ENCODE data around the gene NSUN4. TPM values are rescaled to one million over a fixed set of nuclear protein-coding genes. Genes with fewer than 3 reads are reported as not detected.
"Not testable (repeated sequence)": the region's sequence is repeated elsewhere in the genome, so short reads cannot be mapped to it uniquely, and the experiment has no call there.

The NSUN4 gene
- total RNA-seq, 2 donors from 2014 or later: 24.0 to 43.8 TPM

GRCh38 chr1:46315669-46316403, 24.8 kb upstream of the NSUN4 start:
- no peaks in the 10 kb centered on the region for H3K4me1 Mint-ChIP-seq (ENCODE audit: low read depth in 2 of 2)
- ATAC-seq (no peak), DNase-seq (ENCODE audit: low spot score) (no peak)
- H3K4me3 Mint-ChIP-seq: no peak overlapping the region
- peaks cover 11% of the 10 kb centered on the region for H3K36me3 Mint-ChIP-seq
- no peaks in the 10 kb centered on the region for H3K9me3 Mint-ChIP-seq
- no peaks in the 10 kb centered on the region for H3K27me3 Mint-ChIP-seq
- H3K27ac Mint-ChIP-seq: no peak overlapping the region

- Mint-ChIP-seq H3K4me3 (no peak overlapping the region), H3K27ac (no peak overlapping the region), H3K27me3 (no peaks in the 10 kb centered on the region), H3K9me3 (no peaks in the 10 kb centered on the region), H3K4me1 (ENCODE audit: low read depth in 2 of 2) (no peaks in the 10 kb centered on the region), H3K36me3 (peaks cover 11% of the 10 kb centered on the region)
- no peak for DNase-seq (ENCODE audit: low spot score)
- no peak for ATAC-seq
These were observed 23.3 kb upstream of the NSUN4 start for GRCh38 chr1:46317323-46317722.

- H3K36me3 Mint-ChIP-seq; H3K4me1 Mint-ChIP-seq (ENCODE audit: low read depth in 2 of 2); H3K27ac Mint-ChIP-seq; ATAC-seq; H3K4me3 Mint-ChIP-seq; H3K27me3 Mint-ChIP-seq; DNase-seq (ENCODE audit: low spot score); H3K9me3 Mint-ChIP-seq: not testable (repeated sequence)
These were observed 21.3 kb upstream of the NSUN4 start for GRCh38 chr1:46319301-46319700.

- H3K36me3 Mint-ChIP-seq; H3K27me3 Mint-ChIP-seq; H3K4me3 Mint-ChIP-seq; H3K4me1 Mint-ChIP-seq (ENCODE audit: low read depth in 2 of 2); H3K9me3 Mint-ChIP-seq; ATAC-seq; H3K27ac Mint-ChIP-seq; DNase-seq (ENCODE audit: low spot score): not testable (repeated sequence)
These were observed 20.4 kb upstream of the NSUN4 start for GRCh38 chr1:46319960-46320914.

- not testable (repeated sequence) for H3K36me3 Mint-ChIP-seq; ATAC-seq; H3K27me3 Mint-ChIP-seq; H3K9me3 Mint-ChIP-seq; H3K4me3 Mint-ChIP-seq; H3K4me1 Mint-ChIP-seq (ENCODE audit: low read depth in 2 of 2); H3K27ac Mint-ChIP-seq; DNase-seq (ENCODE audit: low spot score)
These were observed 18.4 kb upstream of the NSUN4 start for GRCh38 chr1:46322191-46322590.

- H3K4me1 Mint-ChIP-seq (ENCODE audit: low read depth in 2 of 2); H3K27me3 Mint-ChIP-seq; H3K36me3 Mint-ChIP-seq; DNase-seq (ENCODE audit: low spot score); H3K9me3 Mint-ChIP-seq; ATAC-seq; H3K27ac Mint-ChIP-seq; H3K4me3 Mint-ChIP-seq: not testable (repeated sequence)
These were observed 15.1 kb upstream of the NSUN4 start for GRCh38 chr1:46325285-46326076.

GRCh38 chr1:46328182-46328581, 12.4 kb upstream of the NSUN4 start:
- H3K9me3 Mint-ChIP-seq; DNase-seq (ENCODE audit: low spot score); H3K27ac Mint-ChIP-seq; H3K27me3 Mint-ChIP-seq; ATAC-seq; H3K4me3 Mint-ChIP-seq; H3K4me1 Mint-ChIP-seq (ENCODE audit: low read depth in 2 of 2); H3K36me3 Mint-ChIP-seq: not testable (repeated sequence)

GRCh38 chr1:46329807-46330206, 10.8 kb upstream of the NSUN4 start:
- not testable (repeated sequence) for H3K27ac Mint-ChIP-seq; H3K4me1 Mint-ChIP-seq (ENCODE audit: low read depth in 2 of 2); H3K4me3 Mint-ChIP-seq; H3K9me3 Mint-ChIP-seq; DNase-seq (ENCODE audit: low spot score); ATAC-seq; H3K36me3 Mint-ChIP-seq; H3K27me3 Mint-ChIP-seq

GRCh38 chr1:46330381-46330780, 10.2 kb upstream of the NSUN4 start:
- not testable (repeated sequence) for H3K36me3 Mint-ChIP-seq; ATAC-seq; H3K4me1 Mint-ChIP-seq (ENCODE audit: low read depth in 2 of 2); H3K27ac Mint-ChIP-seq; H3K4me3 Mint-ChIP-seq; H3K9me3 Mint-ChIP-seq; H3K27me3 Mint-ChIP-seq; DNase-seq (ENCODE audit: low spot score)

GRCh38 chr1:46331786-46332540, 8.6 kb upstream of the NSUN4 start:
- not testable (repeated sequence) for H3K27ac Mint-ChIP-seq; H3K36me3 Mint-ChIP-seq; H3K9me3 Mint-ChIP-seq; ATAC-seq; H3K4me1 Mint-ChIP-seq (ENCODE audit: low read depth in 2 of 2); DNase-seq (ENCODE audit: low spot score); H3K27me3 Mint-ChIP-seq; H3K4me3 Mint-ChIP-seq

- H3K4me3 Mint-ChIP-seq: no peak overlapping the region
- H3K27me3 Mint-ChIP-seq: no peaks in the 10 kb centered on the region
- H3K27ac Mint-ChIP-seq: no peak overlapping the region
- H3K36me3 Mint-ChIP-seq: no peaks in the 10 kb centered on the region
- H3K4me1 Mint-ChIP-seq (ENCODE audit: low read depth in 2 of 2): no peaks in the 10 kb centered on the region
- no peaks in the 10 kb centered on the region for H3K9me3 Mint-ChIP-seq
- DNase-seq (ENCODE audit: low spot score) (no peak), ATAC-seq (no peak)
These were observed 7.1 kb upstream of the NSUN4 start for GRCh38 chr1:46333300-46334029.

- Mint-ChIP-seq H3K27ac (no peak overlapping the region), H3K36me3 (no peaks in the 10 kb centered on the region)
These were observed 6.6 kb upstream of the NSUN4 start for GRCh38 chr1:46334030-46334384.

GRCh38 chr1:46335081-46335480, 5.5 kb upstream of the NSUN4 start:
- Mint-ChIP-seq H3K9me3 (no peaks in the 10 kb centered on the region), H3K36me3 (no peaks in the 10 kb centered on the region), H3K27ac (no peak overlapping the region), H3K27me3 (no peaks in the 10 kb centered on the region), H3K4me3 (no peak overlapping the region), H3K4me1 (ENCODE audit: low read depth in 2 of 2) (peaks cover 7 to 9% of the 10 kb centered on the region in 2 donors)
- ATAC-seq: no peak
- DNase-seq (ENCODE audit: low spot score): no peak

More at GRCh38 chr1:46334030-46334384, 6.6 kb upstream of the NSUN4 start:
- DNase-seq (ENCODE audit: low spot score) (no peak), ATAC-seq (no peak)
- H3K9me3 Mint-ChIP-seq: no peaks in the 10 kb centered on the region
- H3K27me3 Mint-ChIP-seq: no peaks in the 10 kb centered on the region
- H3K4me1 Mint-ChIP-seq (ENCODE audit: low read depth in 2 of 2): peaks cover 2 to 4% of the 10 kb centered on the region in 2 donors
- H3K4me3 Mint-ChIP-seq: no peak overlapping the region
